GM12872 (cell line): ENCODE measurements around the gene ABCA8.

Experiments
- TF ChIP-seq, protein P1 (sequence below): IDR thresholded peaks from 3 replicates; pipeline ENCODE4 v1.5.1; 2011; ENCODE audit warnings: low read depth, mild to moderate bottlenecking, low read length, moderate library complexity; ENCODE audit not compliant: insufficient read depth

Gene ABCA8

DNA sequence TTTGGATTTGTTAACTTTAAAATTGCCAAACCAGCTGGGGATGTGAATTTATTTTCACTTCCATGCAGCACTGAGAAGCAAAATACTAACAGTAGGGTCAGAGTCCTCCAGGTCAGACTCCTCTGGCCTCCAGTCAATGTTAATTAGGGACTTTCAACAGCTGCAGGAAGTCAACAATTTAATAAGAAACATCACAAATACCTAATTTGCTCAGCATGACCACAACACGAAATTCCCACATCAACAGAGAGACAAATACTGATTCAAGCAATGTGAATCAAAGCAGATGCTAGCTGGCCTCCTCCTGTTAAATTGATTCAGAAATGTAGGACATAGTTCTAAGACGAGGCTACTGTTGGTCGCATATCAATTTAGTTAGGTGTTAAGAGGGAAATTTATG, 111.7 kb downstream of the ABCA8 start:
- TF ChIP-seq, protein P1, sequence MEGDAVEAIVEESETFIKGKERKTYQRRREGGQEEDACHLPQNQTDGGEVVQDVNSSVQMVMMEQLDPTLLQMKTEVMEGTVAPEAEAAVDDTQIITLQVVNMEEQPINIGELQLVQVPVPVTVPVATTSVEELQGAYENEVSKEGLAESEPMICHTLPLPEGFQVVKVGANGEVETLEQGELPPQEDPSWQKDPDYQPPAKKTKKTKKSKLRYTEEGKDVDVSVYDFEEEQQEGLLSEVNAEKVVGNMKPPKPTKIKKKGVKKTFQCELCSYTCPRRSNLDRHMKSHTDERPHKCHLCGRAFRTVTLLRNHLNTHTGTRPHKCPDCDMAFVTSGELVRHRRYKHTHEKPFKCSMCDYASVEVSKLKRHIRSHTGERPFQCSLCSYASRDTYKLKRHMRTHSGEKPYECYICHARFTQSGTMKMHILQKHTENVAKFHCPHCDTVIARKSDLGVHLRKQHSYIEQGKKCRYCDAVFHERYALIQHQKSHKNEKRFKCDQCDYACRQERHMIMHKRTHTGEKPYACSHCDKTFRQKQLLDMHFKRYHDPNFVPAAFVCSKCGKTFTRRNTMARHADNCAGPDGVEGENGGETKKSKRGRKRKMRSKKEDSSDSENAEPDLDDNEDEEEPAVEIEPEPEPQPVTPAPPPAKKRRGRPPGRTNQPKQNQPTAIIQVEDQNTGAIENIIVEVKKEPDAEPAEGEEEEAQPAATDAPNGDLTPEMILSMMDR, result no peak

DNA sequence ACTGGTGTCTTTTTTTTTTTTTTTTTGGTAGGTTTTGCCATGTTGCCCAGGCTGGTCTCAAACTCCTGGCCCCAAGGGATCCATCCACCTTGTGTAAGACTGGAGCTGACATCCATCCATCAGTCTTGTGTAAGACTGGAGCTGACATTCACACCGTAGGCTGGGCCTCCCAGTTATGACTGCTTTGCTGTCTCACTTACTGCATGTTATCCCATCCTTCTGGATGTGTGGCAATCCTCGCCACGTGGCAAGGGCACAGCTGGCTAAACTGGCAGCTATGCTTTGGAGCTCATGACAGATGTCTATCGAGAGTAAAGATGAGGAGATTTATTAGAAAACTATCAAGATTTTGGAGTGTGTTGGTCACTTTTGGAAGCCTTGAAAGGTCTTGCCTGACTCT, 115.1 kb downstream of the ABCA8 start:
- TF ChIP-seq, protein P1, result no peak

DNA sequence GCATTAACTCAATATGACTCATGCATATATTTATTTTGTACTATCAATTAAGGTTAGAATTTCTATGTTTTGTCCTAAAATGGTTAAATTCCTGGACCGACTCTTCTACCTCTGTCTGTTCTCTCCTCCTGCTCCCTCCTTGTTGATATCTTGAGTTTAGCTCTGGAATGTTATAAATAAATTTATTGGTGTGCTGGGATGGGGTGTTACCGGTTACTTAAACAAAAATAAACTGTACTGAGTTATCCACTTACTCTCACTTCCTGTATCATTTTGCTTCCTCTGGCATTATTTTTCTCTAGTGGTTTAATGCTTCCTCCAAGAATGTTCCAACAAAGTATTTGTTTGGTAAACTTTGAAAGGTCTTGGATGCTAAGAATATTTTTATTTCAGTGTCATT, 120.1 kb downstream of the ABCA8 start:
- TF ChIP-seq, protein P1, result no peak

DNA sequence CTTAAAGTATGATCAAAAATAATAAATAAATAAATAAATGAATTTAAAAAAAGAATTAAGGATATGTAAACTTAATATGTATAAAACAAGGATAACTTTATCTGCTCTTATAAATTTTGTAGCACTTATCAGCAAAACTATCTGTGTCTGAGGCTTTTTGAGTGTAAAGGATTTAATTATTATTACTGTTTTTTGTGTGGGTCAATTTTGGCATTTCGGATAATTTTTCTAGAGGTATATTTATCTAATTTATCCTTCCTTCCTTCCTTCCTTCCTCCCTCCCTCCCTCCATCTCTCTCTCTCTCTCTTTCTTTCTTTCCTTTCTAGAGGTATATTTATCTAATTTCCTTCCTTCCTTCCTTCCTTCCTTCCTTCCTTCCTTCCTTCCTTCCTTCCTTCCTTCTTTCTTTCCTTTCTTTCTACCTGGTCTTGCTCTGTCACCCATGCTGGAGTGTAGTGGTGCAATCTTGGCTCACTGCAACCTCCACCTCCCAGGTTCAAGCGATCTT, 120.8 kb downstream of the ABCA8 start:
- TF ChIP-seq, protein P1, result no peak

DNA sequence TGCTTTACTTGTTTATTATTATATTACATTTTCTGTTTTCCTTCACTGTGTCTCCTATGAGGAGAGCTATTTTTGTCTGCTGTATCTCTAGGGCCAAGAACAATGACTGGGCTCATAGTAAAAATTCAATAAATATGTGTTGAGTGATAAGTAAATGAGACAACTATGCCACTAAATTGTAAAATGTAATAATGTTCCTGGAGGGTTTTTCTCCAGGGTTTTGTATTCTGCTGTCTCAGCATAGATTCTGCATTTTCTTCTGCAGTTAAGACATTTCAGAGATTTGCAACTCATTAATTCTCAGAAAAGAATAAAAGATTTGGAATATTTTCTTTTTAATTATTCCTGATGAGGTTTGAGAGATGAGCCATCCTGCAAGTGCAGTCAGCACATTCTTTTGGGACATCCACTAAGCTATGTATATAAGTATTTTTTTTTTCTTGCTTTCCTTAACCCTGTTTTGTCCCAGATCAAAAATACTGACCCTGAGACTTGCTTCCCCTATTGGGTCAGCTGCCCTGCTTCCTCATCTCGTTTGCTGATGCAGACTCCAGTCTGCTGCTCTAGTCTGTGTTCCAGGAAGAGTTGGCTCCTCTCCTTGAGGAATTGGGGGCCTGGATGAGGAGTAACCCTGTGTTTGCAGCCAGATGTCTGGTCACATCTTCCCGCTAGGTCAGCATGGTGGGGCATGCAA, 122.9 kb downstream of the ABCA8 start:
- TF ChIP-seq, protein P1, result no peak

DNA sequence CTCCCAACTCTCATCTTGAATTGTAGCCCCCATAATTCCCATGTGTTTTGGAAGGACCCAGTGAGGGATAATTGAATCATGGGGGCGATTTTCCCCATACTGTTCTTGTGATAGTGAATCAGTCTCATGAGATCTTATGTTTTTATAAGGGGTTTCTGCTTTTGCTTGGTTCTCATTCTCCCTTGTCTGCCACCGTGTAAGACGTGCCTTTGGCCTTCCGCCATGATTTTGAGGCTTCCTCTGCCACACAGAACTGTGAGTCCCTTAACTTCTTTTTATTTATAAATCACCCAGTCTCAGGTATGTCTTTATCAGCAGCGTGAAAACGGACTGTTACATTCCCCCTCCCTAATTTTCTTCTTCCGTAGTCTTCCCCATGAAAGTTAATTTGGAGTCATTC, 124.0 kb downstream of the ABCA8 start:
- TF ChIP-seq, protein P1, result no peak

DNA sequence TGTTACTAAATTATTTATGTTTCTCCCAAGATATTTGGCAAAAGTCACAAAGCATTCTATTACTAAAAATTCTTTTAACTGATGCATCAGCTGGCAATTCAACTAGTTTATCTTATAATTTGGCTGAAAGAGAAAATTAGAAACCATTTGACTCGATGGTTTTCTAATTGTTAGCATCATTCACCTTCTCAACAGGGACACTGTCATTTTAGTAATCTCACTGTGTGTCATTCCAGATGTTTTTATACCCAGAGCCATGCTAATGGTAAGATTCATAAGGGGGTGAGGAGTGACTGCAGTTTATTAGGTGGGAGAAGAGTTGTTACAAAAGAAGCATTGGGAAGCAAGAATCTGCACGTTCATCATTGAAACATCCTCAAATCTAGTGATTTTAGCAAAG, 124.9 kb downstream of the ABCA8 start:
- TF ChIP-seq, protein P1, result no peak
